Neuron (in vitro differentiated cells): ENCODE data around the gene TAGLN.
A peak's percentile ranks its signal among the peaks of the same experiment; 100 is the strongest.
"Not testable (repeated sequence)": the region's sequence is repeated elsewhere in the genome, so short reads cannot be mapped to it uniquely, and the experiment has no call there.

Experiments used
- H2AFZ ChIP-seq: one replicate; pipeline ENCODE4 v1.6.1; 2013; ENCODE audit warnings: low read depth, mild to moderate bottlenecking, inconsistent platforms, low read length, moderate library complexity
- H3K27me3 ChIP-seq: one replicate; pipeline ENCODE4 v1.6.1; 2013; ENCODE audit warnings: low read length; ENCODE audit not compliant: insufficient read depth
- H3K36me3 ChIP-seq: one replicate; pipeline ENCODE4 v1.6.1; 2013; ENCODE audit warnings: low read length; ENCODE audit not compliant: insufficient read depth
- H3K4me1 ChIP-seq: one replicate; pipeline ENCODE4 v1.6.1; 2013; ENCODE audit warnings: low read length; ENCODE audit not compliant: insufficient read depth
- H3K4me3 ChIP-seq: 2 replicates; pipeline ENCODE4 v1.5.1; 2013; ENCODE audit warnings: mild to moderate bottlenecking, low read length, moderate library complexity
- H3K9me3 ChIP-seq: one replicate; pipeline ENCODE4 v1.6.1; 2013; ENCODE audit warnings: low read length

Gene TAGLN

DNA sequence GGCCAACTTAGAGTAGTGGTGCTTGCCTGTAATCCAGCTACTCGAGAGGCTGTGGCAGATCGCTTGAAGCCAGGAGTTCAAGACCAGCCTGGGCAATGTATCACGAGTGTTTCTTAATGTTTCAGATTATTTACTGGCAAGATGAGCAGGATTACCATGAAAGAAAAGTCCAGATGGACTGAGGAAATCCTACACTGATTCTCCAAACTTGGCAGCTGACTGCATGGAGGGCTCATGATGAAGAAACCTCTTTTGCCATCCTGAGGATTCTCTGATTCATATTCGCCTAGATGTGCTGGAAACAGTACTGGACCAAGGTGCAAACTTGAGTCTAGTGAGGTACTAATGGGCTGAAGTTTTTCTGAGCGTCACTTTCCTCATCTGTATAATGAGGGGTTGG, 23.4 kb upstream of the TAGLN start:
- Histone ChIP-seq H2AFZ (no peak overlapping the region), H3K36me3 (peaks cover 16% of the 10 kb centered on the region), H3K9me3 (no peaks in the 10 kb centered on the region), H3K4me1 (peaks cover 20% of the 10 kb centered on the region), H3K27me3 (no peaks in the 10 kb centered on the region), H3K4me3 (no peak overlapping the region)

- Histone ChIP-seq H3K4me3 (no peak overlapping the region), H3K9me3 (no peaks in the 10 kb centered on the region), H3K4me1 (peaks cover 20% of the 10 kb centered on the region), H3K36me3 (peaks cover 12% of the 10 kb centered on the region), H3K27me3 (no peaks in the 10 kb centered on the region), H2AFZ (no peak overlapping the region)
Observed at GRCh38 chr11:117176186-117176585, 23.0 kb upstream of the TAGLN start.

GRCh38 chr11:117177534-117178209, 21.5 kb upstream of the TAGLN start:
- H3K4me3 ChIP-seq = peak overlapping the region; percentile 74
- H2AFZ ChIP-seq = peak overlapping the region; percentile 62
- H3K4me1 ChIP-seq = peaks cover 20% of the 10 kb centered on the region

GRCh38 chr11:117178210-117179034, 20.7 kb upstream of the TAGLN start, which contains the start of gene SIDT2:
SIDT2 (plus strand) TSS chr11:117178743; CDS start chr11:117179264, 521 bp downstream.
- no peaks in the 10 kb centered on the region for H3K9me3 ChIP-seq
- H2AFZ ChIP-seq = peak within 1 kb of the TSS; percentile 68
- peak within 1 kb of the TSS; percentile 74 for H3K4me3 ChIP-seq
- H3K36me3 ChIP-seq = peaks cover 8% of the 10 kb centered on the region
- H3K27me3 ChIP-seq = no peaks in the 10 kb centered on the region
- peaks cover 20% of the 10 kb centered on the region for H3K4me1 ChIP-seq

More at GRCh38 chr11:117177534-117178209, 21.5 kb upstream of the TAGLN start:
- H3K36me3 ChIP-seq = peaks cover 7% of the 10 kb centered on the region
- no peaks in the 10 kb centered on the region for H3K27me3 ChIP-seq
- no peaks in the 10 kb centered on the region for H3K9me3 ChIP-seq

DNA sequence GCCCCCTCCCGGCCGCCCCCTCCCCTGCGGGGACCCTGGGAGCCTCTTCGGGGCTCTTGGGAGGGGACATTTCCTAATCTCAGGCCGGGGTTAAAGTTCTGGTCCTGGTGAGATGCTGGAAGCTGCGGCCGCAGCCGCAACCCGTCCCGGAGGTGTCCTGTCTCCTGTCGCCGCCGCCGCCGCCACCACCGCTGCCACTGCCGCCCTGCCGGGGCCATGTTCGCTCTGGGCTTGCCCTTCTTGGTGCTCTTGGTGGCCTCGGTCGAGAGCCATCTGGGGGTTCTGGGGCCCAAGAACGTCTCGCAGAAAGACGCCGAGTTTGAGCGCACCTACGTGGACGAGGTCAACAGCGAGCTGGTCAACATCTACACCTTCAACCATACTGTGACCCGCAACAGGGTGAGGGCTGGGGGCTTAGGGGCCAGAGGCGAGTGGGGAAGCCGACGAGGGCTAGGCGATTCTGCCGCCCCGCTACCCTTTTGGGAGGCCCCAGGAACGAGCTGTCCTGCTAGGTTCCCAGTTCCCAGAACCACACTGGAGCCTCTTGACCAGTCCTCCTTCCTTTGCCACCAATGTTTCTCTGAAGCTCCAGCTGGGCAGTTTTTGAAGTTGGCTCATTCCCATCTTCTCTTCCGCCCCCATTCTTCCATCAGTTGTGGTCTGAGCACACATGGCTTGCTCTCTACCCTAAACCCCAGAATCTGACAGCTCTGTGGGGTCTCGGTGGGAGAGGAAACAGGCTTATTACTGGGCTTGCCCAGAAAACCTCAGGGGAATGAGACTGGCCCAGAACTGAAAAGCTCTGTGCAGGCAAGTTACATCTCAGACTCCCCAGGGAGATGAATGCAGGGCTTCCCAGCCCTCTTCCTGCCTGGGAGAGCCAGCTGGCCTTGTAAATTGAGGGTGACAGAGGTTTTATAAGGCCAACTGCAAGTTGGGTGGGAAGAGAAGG, 19.8 kb upstream of the TAGLN start:
- peak overlapping the region; percentile 74 for H3K4me3 ChIP-seq
- H3K36me3 ChIP-seq = peaks cover 11% of the 10 kb centered on the region
- H3K27me3 ChIP-seq = no peaks in the 10 kb centered on the region
- peaks cover 20% of the 10 kb centered on the region for H3K4me1 ChIP-seq
- H3K9me3 ChIP-seq = no peaks in the 10 kb centered on the region
- peak overlapping the region; percentile 68 for H2AFZ ChIP-seq

GRCh38 chr11:117180020-117180419, 19.1 kb upstream of the TAGLN start:
- Histone ChIP-seq H2AFZ (no peak overlapping the region), H3K27me3 (no peaks in the 10 kb centered on the region), H3K4me3 (peak overlapping the region; percentile 74), H3K36me3 (peaks cover 11% of the 10 kb centered on the region), H3K4me1 (peaks cover 18% of the 10 kb centered on the region), H3K9me3 (no peaks in the 10 kb centered on the region)

DNA sequence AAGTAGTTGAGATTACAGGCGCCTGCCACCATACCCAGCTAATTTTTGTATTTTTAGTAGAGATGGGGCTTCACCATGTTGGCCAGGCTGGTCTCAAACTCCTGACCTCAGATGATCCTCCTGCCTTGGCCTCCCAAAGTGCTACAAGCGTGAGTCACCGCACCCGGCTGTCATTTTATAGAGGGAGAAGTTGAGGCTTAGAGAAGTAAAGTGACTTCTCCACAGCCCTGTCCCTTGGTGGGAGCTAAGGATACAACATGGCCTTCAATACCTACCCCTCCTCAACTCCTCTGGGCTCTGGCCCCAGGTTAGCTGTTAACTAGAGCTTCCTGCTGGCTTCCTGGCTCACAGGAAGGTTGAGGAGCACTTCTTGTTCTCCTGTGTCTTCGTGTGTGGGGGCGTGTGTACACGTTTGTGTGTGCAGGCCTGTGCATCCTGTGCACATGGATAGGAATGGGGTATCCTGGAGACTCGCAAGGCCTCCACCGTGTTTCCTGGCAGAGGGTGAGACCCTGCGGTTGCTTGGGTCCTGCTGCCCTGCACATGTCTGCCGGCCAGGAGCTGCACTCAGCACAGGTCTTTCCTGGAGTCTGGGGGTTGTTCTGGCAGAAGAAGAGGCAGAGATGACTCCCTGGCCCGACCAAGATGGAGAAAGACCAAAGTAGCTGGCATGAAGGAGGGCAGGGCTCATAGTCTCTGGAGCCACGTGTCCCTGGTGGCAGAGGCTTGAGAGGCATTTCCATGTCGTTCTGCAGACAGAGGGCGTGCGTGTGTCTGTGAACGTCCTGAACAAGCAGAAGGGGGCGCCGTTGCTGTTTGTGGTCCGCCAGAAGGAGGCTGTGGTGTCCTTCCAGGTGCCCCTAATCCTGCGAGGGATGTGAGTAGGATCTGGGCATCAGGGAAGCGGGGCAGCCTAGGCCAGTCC, 18.2 kb upstream of the TAGLN start:
- no peaks in the 10 kb centered on the region for H3K27me3 ChIP-seq
- H3K4me3 ChIP-seq = no peak overlapping the region
- peaks cover 16% of the 10 kb centered on the region for H3K4me1 ChIP-seq
- no peaks in the 10 kb centered on the region for H3K9me3 ChIP-seq
- peaks cover 11% of the 10 kb centered on the region for H3K36me3 ChIP-seq
- H2AFZ ChIP-seq = no peak overlapping the region

- Histone ChIP-seq H3K4me1 (peaks cover 16% of the 10 kb centered on the region), H3K27me3 (no peaks in the 10 kb centered on the region), H3K9me3 (no peaks in the 10 kb centered on the region), H3K4me3 (no peak overlapping the region), H3K36me3 (peaks cover 10% of the 10 kb centered on the region), H2AFZ (no peak overlapping the region)
Observed at GRCh38 chr11:117181586-117182550, 17.3 kb upstream of the TAGLN start.

- Histone ChIP-seq H3K4me1 (peaks cover 16% of the 10 kb centered on the region), H3K36me3 (peaks cover 10% of the 10 kb centered on the region), H2AFZ (no peak overlapping the region), H3K27me3 (no peaks in the 10 kb centered on the region), H3K4me3 (no peak overlapping the region), H3K9me3 (no peaks in the 10 kb centered on the region)
Observed at GRCh38 chr11:117182551-117182935, 16.6 kb upstream of the TAGLN start.

- H2AFZ ChIP-seq, H3K9me3 ChIP-seq: not testable (repeated sequence)
- peaks cover 11% of the 10 kb centered on the region for H3K36me3 ChIP-seq
Observed at GRCh38 chr11:117183178-117183577, 16.0 kb upstream of the TAGLN start.

DNA sequence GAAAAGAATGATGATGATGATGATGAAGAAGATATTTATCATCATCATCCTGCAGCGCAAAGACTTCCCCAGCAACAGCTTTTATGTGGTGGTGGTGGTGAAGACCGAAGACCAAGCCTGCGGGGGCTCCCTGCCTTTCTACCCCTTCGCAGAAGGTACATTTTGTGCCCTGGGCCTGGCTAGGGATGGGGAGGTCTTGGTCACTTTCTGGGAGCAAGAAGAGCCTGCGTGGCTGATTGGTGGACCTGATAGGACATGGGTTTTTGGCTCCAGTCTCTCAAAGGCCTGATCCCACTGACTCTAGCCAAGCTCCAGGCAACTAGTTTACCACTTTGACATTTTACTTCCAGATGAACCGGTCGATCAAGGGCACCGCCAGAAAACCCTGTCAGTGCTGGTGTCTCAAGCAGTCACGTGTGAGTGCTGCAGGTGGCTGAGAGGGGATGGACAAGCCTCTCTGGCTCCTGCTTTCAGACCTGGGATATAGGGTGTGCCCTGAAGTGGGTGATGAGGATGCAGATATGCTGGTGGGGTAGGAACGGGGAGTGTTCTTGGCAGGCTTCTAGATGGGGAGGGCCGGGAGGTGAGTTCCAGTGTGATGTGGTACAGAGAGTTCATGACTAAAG, 15.3 kb upstream of the TAGLN start:
- Histone ChIP-seq H3K36me3 (peaks cover 16% of the 10 kb centered on the region), H3K27me3 (no peaks in the 10 kb centered on the region), H2AFZ (no peak overlapping the region), H3K9me3 (no peaks in the 10 kb centered on the region), H3K4me3 (no peak overlapping the region), H3K4me1 (peaks cover 11% of the 10 kb centered on the region)

More at GRCh38 chr11:117183178-117183577, 16.0 kb upstream of the TAGLN start:
- peaks cover 13% of the 10 kb centered on the region for H3K4me1 ChIP-seq
- not testable (repeated sequence) for H3K4me3 ChIP-seq, H3K27me3 ChIP-seq
